ENCODE measurements around the gene MOCOS.
"Not testable (repeated sequence)": the region's sequence is repeated elsewhere in the genome, so short reads cannot be mapped to it uniquely, and the experiment has no call there.

Gene MOCOS

GRCh38 chr18:36207303-36207702 is 20.0 kb downstream of the MOCOS start:
- no peak overlapping the region for H3K4me3 ChIP-seq (replicated peaks in 1 of 2; ENCODE audit: low read depth in 2 of 2, low read length in 2 of 2)
- TF ChIP-seq, protein P1, sequence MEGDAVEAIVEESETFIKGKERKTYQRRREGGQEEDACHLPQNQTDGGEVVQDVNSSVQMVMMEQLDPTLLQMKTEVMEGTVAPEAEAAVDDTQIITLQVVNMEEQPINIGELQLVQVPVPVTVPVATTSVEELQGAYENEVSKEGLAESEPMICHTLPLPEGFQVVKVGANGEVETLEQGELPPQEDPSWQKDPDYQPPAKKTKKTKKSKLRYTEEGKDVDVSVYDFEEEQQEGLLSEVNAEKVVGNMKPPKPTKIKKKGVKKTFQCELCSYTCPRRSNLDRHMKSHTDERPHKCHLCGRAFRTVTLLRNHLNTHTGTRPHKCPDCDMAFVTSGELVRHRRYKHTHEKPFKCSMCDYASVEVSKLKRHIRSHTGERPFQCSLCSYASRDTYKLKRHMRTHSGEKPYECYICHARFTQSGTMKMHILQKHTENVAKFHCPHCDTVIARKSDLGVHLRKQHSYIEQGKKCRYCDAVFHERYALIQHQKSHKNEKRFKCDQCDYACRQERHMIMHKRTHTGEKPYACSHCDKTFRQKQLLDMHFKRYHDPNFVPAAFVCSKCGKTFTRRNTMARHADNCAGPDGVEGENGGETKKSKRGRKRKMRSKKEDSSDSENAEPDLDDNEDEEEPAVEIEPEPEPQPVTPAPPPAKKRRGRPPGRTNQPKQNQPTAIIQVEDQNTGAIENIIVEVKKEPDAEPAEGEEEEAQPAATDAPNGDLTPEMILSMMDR (IDR thresholded peaks at IDR 0.05; ENCODE audit: low read depth, low read length) = no peak
- no peak for DNase-seq (ENCODE audit: low read depth in 2 of 2)

GRCh38 chr18:36207969-36208368 is 20.7 kb downstream of the MOCOS start:
- H3K4me3 ChIP-seq (replicated peaks in 1 of 2; ENCODE audit: low read depth in 2 of 2, low read length in 2 of 2); DNase-seq (ENCODE audit: low read depth in 2 of 2): not testable (repeated sequence)

DNA sequence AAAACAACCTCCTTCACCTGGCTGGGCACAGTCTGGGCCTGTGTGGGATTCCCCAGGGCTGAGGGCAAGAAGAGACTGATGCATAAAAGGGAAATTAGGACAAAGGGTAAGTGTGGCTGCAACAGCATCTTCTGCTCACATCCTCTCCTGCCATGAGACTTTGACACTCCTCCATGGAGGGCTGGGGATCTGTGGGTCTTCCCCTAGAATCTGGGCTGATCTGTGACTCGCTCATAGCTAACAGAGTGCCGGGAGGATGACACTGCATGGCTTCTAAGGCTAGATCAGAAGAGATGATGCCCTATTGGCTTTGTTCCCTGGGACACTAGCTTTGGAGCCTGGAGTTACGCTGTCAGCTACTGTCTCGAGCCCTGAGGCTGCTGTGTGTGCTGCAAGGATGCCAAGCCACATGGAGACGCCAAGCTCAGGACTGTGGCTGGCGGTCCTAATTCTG is 24.3 kb downstream of the MOCOS start:
- peak in 1 of 2 donors; percentile 27 for DNase-seq (ENCODE audit: low read depth in 2 of 2)
- H3K4me3 ChIP-seq (replicated peaks in 1 of 2; ENCODE audit: low read depth in 2 of 2, low read length in 2 of 2) = no peak overlapping the region
- TF ChIP-seq, protein P1 (IDR thresholded peaks at IDR 0.05; ENCODE audit: low read depth, low read length) = no peak

DNA sequence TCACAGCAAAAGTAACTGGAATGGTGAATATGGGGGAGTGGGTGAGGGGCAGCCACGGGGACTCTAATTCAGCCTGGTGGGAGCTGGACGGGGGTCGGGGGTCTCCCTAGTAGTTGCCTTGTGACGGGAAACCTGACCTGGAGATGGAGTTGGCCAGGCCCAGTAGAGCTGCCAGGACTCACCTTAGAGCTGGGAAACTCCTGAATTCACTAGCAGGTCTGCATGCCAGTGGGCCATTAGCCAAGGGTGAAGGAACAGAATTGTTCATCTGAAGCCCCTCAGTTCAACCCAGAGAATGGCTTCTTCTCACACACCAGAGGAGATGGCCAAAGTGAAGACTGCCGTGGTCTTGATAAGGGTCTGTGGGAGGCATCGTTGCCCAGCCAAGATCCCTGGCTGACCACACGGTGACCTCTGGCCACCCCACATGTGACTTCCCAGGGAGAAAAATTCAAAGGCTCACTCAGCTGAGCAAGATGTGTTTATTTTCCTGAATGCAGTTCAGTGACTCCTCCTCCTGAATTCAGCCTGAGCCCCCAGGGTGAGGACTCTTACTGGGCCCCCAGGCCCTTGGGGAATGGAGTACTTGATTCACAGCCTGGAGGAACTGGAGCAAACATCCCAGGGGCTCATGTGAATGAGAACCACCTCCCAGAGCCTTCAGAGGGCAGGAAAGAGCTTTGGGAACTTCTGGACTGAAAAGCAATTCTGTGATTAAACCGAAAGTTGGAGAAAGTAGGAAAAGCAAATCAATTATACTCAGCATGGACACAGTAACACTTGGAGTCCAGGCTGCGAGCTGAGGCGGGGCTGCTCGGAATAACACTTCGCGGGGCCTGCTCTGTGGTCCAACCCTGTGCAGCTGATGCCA is 25.2 kb downstream of the MOCOS start:
- no peak overlapping the region for H3K4me3 ChIP-seq (replicated peaks in 1 of 2; ENCODE audit: low read depth in 2 of 2, low read length in 2 of 2)
- DNase-seq (ENCODE audit: low read depth in 2 of 2) = peak; percentile 9 to 57
- TF ChIP-seq, protein P1 (IDR thresholded peaks at IDR 0.05; ENCODE audit: low read depth, low read length) = no peak

DNA sequence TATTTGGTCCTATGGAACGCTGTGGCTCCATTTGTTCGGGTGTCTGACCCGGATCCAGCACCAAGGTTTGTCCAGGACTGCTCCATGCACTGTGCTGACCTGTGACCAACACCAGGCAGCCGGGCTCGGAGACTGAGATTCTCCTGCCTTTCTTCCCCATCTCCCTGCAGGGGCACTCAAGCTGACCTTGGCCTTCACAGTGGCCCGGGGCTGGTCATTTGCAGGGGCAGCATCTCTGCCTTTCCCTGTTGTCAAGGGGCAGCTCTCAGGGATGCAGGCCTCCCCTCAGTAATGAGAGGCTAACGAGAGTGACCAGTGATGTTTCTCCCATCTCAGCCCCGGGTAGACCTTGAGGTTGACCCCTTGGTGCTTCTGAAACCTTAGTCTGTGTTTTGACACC is 27.5 kb downstream of the MOCOS start:
- DNase-seq (ENCODE audit: low read depth in 2 of 2) = no peak
- TF ChIP-seq, protein P1 (IDR thresholded peaks at IDR 0.05; ENCODE audit: low read depth, low read length) = no peak
- H3K4me3 ChIP-seq (replicated peaks in 1 of 2; ENCODE audit: low read depth in 2 of 2, low read length in 2 of 2) = no peak overlapping the region

GRCh38 chr18:36215577-36215976 is 28.3 kb downstream of the MOCOS start:
- TF ChIP-seq, protein P1 (IDR thresholded peaks at IDR 0.05; ENCODE audit: low read depth, low read length) = no peak

GRCh38 chr18:36217348-36217747 is 30.1 kb downstream of the MOCOS start:
- DNase-seq (ENCODE audit: low read depth in 2 of 2) = peak in 1 of 2 donors; percentile 1
- TF ChIP-seq, protein P1 (IDR thresholded peaks at IDR 0.05; ENCODE audit: low read depth, low read length) = no peak
- H3K4me3 ChIP-seq (replicated peaks in 1 of 2; ENCODE audit: low read depth in 2 of 2, low read length in 2 of 2) = no peak overlapping the region

More at GRCh38 chr18:36215577-36215976, 28.3 kb downstream of the MOCOS start:
- no peak for DNase-seq (ENCODE audit: low read depth in 2 of 2)
- no peak overlapping the region for H3K4me3 ChIP-seq (replicated peaks in 1 of 2; ENCODE audit: low read depth in 2 of 2, low read length in 2 of 2)
